K562 (cell line): ENCODE results near the gene ROMO1. TPM values are rescaled to one million over a fixed set of nuclear protein-coding genes. Genes with fewer than 3 reads are reported as not detected.

ENCODE experiments used
- CAMTA2 ChIP-seq: fragments of 250-450 bp; sonication (Bioruptor Pico); conservative IDR thresholded peaks from 2 replicates; pipeline ENCODE4 v1.5.1; 2022
- ELF4 ChIP-seq: fragments of 450-650 bp; formaldehyde crosslinking; IDR thresholded peaks from 2 replicates; pipeline ENCODE4 v1.4.0; 2022; ENCODE audit warnings: missing genetic modification characterization
- ESRRB ChIP-seq: fragments of 250-450 bp; sonication (Bioruptor Pico); IDR thresholded peaks from 2 replicates; pipeline ENCODE4 v1.5.0; 2020; ENCODE audit warnings: mild to moderate bottlenecking, moderate library complexity, borderline replicate concordance
- GATAD2A ChIP-seq: fragments of 450-650 bp; IDR thresholded peaks from 2 replicates; pipeline ENCODE4 v1.6.1; 2017
- JUND ChIP-seq, 2 experiments: IDR thresholded peaks; 2 replicates in 1 of 2; 3 replicates in 1 of 2; pipeline ENCODE4 v1.6.1; 2011; ENCODE audit warnings: borderline replicate concordance in 2 of 2, low read depth in 2 of 2, low read length in 2 of 2, improper control_type of control experiment in 1 of 2, missing biosample characterization in 1 of 2, missing genetic modification characterization in 1 of 2, missing genetic modification reagents in 1 of 2
- KDM2B ChIP-seq: fragments of 250-450 bp; sonication (Bioruptor Pico); IDR thresholded peaks from 2 replicates; pipeline ENCODE4 v1.8.0; 2021; ENCODE audit warnings: mild to moderate bottlenecking, moderate library complexity
- PCBP1 ChIP-seq: fragments of 200-400 bp; formaldehyde crosslinking; IDR thresholded peaks from 2 replicates; pipeline ENCODE4 v1.6.1; 2018; ENCODE audit warnings: mild to moderate bottlenecking, low read depth, low read length; ENCODE audit not compliant: poor library complexity, severe bottlenecking
- POLR2A ChIP-seq: fragments of 450-650 bp; conservative IDR thresholded peaks from 2 replicates; pipeline ENCODE4 v1.6.1; 2016
- RBBP5 ChIP-seq: fragments of 200-600 bp; sonication (generic); IDR thresholded peaks from 2 replicates; pipeline ENCODE4 v1.6.1; 2012; ENCODE audit warnings: borderline replicate concordance, mild to moderate bottlenecking, low read length, control low read depth, inconsistent platforms; ENCODE audit not compliant: insufficient read depth, poor library complexity, severe bottlenecking
- SMC3 ChIP-seq: conservative IDR thresholded peaks from 2 replicates; pipeline ENCODE4 v1.6.1; 2011; ENCODE audit warnings: low read depth, low read length, improper control_type of control experiment; ENCODE audit not compliant: insufficient read depth
- SRF ChIP-seq, 2 experiments: fragments of 250-450, 450-650 bp in 1 of 2; sonication (Bioruptor Pico) in 1 of 2; sonication (generic) in 1 of 2; formaldehyde crosslinking; IDR thresholded peaks; 2 replicates each; pipeline versions ENCODE4 v1.5.0 to v1.5.1; 2020 to 2022; ENCODE audit warnings: mild to moderate bottlenecking in 1 of 2, missing genetic modification reagents in 1 of 2
- TAF7 ChIP-seq: fragments of 450-650 bp; IDR thresholded peaks from 2 replicates; pipeline ENCODE4 v1.6.1; 2016; ENCODE audit warnings: missing genetic modification characterization, missing compliant biosample characterization
- TSC22D4 ChIP-seq: fragments of 450-650 bp; IDR thresholded peaks from 2 replicates; pipeline ENCODE4 v1.6.1; 2016; ENCODE audit warnings: missing genetic modification characterization, missing biosample characterization, control low read depth
- ZBTB17 ChIP-seq: fragments of 450-650 bp; formaldehyde crosslinking; IDR thresholded peaks from 2 replicates; pipeline ENCODE4 v1.4.0; 2020; ENCODE audit warnings: mild to moderate bottlenecking
- ZNF121 ChIP-seq: sonication (generic); formaldehyde crosslinking; conservative IDR thresholded peaks from 2 replicates; pipeline ENCODE4 v1.8.0; 2022; ENCODE audit warnings: missing genetic modification reagents
- polyA plus RNA-seq, 8 experiments: library from polyadenylated mRNA; depleted of rRNA in 4 of 8; stranded (reverse) in 5 of 8; unstranded in 3 of 8; fragments of >200 nt; fragmentation: Nextera tagmentation in 2 of 8; fragmentation: Illumina TruSeq in 1 of 8; extraction: Ambion mirVana in 2 of 8; extraction: Trizol in 1 of 8; gene quantifications; 2 replicates each; pipeline versions ENCODE4 v1.2.1 to v1.2.3, GENCODE V29; 2011 to 2014; ENCODE audit warnings: inconsistent platforms in 1 of 8, missing spikeins in 1 of 8
- total RNA-seq, 7 experiments: library from RNA; depleted of rRNA in 6 of 7; stranded (reverse); fragments of >200 nt in 6 of 7; fragmentation: Illumina TruSeq in 2 of 7; extraction: Trizol in 2 of 7; gene quantifications; 2 replicates each; pipeline versions ENCODE4 v1.2.1 to v1.2.3, GENCODE V29; 2011 to 2021; ENCODE audit warnings: low replicate concordance in 1 of 7
- TF ChIP-seq, protein P1 (sequence below): fragments of 450-650 bp; IDR thresholded peaks from 2 replicates; pipeline ENCODE4 v1.6.1; 2016; ENCODE audit warnings: borderline replicate concordance
- TF ChIP-seq, protein P2 (sequence below): fragments of 250-450 bp; sonication (Bioruptor Pico); IDR thresholded peaks from 2 replicates; pipeline ENCODE4 v1.5.0; 2020; ENCODE audit warnings: mild to moderate bottlenecking
- TF ChIP-seq, protein P3 (sequence below): fragments of 250-450 bp; sonication (Bioruptor Pico); IDR thresholded peaks from 2 replicates; pipeline ENCODE4 v1.4.0; 2020; ENCODE audit warnings: mild to moderate bottlenecking
- TF ChIP-seq, protein P4 (sequence below): sonication (generic); formaldehyde crosslinking; IDR thresholded peaks from 2 replicates; pipeline ENCODE4 v1.8.1; 2023; ENCODE audit warnings: mild to moderate bottlenecking, missing genetic modification reagents

ROMO1 gene
- total and polyA plus RNA-seq, 9 of the 15 experiments (the other 6 are each of a cell fraction or from before 2014, with no cell fraction given), result 31.8 to 741 (median 226) TPM

DNA sequence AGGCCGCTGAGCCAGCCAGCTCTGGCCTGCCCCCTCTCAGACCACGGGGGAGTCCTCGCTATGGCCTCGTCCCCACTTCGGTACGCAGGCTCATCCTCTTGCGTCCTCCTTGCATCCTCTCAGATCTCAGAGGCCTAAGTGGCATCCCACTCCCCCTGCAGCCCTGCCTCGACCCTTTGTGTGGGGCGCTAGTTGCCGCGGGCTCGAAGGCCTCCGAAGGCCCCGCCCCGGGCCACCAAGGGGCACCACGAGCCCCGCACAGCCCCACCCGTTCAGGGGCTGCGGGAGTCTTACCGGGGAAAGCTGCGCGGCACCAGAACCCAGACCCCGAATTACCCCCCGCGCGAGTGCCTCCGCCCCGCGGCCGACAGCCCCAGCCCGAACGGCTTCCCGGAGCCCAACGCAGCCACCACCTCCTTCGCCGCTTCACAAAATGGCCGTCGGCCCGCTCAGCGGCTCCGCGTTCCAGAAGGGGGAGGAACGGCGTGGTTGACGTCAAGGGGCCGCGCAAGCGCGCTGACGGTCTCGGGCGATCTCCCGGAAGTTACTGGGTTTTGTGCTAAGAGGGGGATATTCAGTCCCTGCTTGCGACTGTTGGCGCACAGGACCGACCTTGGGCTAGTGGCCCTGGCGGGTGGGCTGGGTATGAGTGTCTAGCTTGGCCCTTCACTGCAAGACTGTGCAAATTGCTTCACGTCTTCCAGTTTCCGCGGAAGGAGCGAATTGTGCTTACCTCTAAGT, 34.6 kb upstream of the ROMO1 start, which contains the start of the genes CPNE1 and RBM12 (continued):
- TF ChIP-seq SMC3, result no peak
- TF ChIP-seq KDM2B, result 0 out of 2 replicates have a peak, but pooled peaks have one; percentile 5
- peak; percentile 64; the same call in 1 of the 2 replicates for TF ChIP-seq CAMTA2 (CRISPR knock-in tag)
- TF ChIP-seq, protein P1, sequence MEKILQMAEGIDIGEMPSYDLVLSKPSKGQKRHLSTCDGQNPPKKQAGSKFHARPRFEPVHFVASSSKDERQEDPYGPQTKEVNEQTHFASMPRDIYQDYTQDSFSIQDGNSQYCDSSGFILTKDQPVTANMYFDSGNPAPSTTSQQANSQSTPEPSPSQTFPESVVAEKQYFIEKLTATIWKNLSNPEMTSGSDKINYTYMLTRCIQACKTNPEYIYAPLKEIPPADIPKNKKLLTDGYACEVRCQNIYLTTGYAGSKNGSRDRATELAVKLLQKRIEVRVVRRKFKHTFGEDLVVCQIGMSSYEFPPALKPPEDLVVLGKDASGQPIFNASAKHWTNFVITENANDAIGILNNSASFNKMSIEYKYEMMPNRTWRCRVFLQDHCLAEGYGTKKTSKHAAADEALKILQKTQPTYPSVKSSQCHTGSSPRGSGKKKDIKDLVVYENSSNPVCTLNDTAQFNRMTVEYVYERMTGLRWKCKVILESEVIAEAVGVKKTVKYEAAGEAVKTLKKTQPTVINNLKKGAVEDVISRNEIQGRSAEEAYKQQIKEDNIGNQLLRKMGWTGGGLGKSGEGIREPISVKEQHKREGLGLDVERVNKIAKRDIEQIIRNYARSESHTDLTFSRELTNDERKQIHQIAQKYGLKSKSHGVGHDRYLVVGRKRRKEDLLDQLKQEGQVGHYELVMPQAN, result 0 out of 2 replicates have a peak, but pooled peaks have one; percentile 18
- TF ChIP-seq, protein P2, sequence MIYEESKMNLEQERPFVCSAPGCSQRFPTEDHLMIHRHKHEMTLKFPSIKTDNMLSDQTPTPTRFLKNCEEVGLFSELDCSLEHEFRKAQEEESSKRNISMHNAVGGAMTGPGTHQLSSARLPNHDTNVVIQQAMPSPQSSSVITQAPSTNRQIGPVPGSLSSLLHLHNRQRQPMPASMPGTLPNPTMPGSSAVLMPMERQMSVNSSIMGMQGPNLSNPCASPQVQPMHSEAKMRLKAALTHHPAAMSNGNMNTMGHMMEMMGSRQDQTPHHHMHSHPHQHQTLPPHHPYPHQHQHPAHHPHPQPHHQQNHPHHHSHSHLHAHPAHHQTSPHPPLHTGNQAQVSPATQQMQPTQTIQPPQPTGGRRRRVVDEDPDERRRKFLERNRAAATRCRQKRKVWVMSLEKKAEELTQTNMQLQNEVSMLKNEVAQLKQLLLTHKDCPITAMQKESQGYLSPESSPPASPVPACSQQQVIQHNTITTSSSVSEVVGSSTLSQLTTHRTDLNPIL, result 0 out of 2 replicates have a peak, but pooled peaks have one; percentile 3
- TF ChIP-seq JUND (IDR thresholded peaks at IDR 0.05; ENCODE audit: borderline replicate concordance, low read depth, low read length), result peak; percentile 60
- peak; percentile 36; the same call in 1 of the 3 replicates for TF ChIP-seq JUND (tag; IDR thresholded peaks at IDR 0.05; ENCODE audit: borderline replicate concordance, low read depth, low read length)
- TF ChIP-seq GATAD2A, result 0 out of 2 replicates have a peak, but pooled peaks have one; percentile 41
- peak; percentile 78 for TF ChIP-seq TAF7 (tag)
- no peak for TF ChIP-seq TSC22D4 (tag)
- TF ChIP-seq ZNF121 (CRISPR knock-in tag), result no peak
- TF ChIP-seq ELF4 (CRISPR knock-in tag), result peak; percentile 71; the same call in 1 of the 2 replicates
- TF ChIP-seq, protein P3, sequence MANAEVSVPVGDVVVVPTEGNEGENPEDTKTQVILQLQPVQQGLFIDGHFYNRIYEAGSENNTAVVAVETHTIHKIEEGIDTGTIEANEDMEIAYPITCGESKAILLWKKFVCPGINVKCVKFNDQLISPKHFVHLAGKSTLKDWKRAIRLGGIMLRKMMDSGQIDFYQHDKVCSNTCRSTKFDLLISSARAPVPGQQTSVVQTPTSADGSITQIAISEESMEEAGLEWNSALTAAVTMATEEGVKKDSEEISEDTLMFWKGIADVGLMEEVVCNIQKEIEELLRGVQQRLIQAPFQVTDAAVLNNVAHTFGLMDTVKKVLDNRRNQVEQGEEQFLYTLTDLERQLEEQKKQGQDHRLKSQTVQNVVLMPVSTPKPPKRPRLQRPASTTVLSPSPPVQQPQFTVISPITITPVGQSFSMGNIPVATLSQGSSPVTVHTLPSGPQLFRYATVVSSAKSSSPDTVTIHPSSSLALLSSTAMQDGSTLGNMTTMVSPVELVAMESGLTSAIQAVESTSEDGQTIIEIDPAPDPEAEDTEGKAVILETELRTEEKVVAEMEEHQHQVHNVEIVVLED (CRISPR knock-in tag), result peak; percentile 91
- TF ChIP-seq POLR2A, result peak; percentile 97
- TF ChIP-seq RBBP5, result peak; percentile 88
- TF ChIP-seq ZBTB17, result no peak; the same call in none of the 2 replicates
- TF ChIP-seq SRF (CRISPR knock-in tag; IDR thresholded peaks at IDR 0.05), result peak in 1 of 2 experiments; percentile 74; a peak in 1 of 4 replicates
- TF ChIP-seq, protein P4, sequence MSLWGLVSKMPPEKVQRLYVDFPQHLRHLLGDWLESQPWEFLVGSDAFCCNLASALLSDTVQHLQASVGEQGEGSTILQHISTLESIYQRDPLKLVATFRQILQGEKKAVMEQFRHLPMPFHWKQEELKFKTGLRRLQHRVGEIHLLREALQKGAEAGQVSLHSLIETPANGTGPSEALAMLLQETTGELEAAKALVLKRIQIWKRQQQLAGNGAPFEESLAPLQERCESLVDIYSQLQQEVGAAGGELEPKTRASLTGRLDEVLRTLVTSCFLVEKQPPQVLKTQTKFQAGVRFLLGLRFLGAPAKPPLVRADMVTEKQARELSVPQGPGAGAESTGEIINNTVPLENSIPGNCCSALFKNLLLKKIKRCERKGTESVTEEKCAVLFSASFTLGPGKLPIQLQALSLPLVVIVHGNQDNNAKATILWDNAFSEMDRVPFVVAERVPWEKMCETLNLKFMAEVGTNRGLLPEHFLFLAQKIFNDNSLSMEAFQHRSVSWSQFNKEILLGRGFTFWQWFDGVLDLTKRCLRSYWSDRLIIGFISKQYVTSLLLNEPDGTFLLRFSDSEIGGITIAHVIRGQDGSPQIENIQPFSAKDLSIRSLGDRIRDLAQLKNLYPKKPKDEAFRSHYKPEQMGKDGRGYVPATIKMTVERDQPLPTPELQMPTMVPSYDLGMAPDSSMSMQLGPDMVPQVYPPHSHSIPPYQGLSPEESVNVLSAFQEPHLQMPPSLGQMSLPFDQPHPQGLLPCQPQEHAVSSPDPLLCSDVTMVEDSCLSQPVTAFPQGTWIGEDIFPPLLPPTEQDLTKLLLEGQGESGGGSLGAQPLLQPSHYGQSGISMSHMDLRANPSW (CRISPR knock-in tag), result peak; percentile 63
- peak; percentile 84 for TF ChIP-seq PCBP1
- TF ChIP-seq ESRRB (CRISPR knock-in tag), result no peak
